CD4-positive, alpha-beta T cell (primary cell): ENCODE data around the gene PPP1R26. TPM values are rescaled to one million over a fixed set of nuclear protein-coding genes. Genes with fewer than 3 reads are reported as not detected.
"Not testable (repeated sequence)": the region's sequence is repeated elsewhere in the genome, so short reads cannot be mapped to it uniquely, and the experiment has no call there.

Experiments
- ATAC-seq: fragments of 200-7000 bp; cut with Tn5 transposase; one replicate; pipeline ENCODE4 v1.10.0; 2022; ENCODE audit warnings: mild to moderate bottlenecking; ENCODE audit not compliant: poor library complexity
- CTCF ChIA-PET: fragments of 350-600 bp; sonication (Branson Sonifier 250); formaldehyde crosslinking; loops from one replicate; lab custom pipeline; 2021; ENCODE audit warnings: antibody characterized with exemption, inconsistent platforms; lab: Charles Lee
- POLR2A ChIA-PET: fragments of 350-600 bp; sonication (Branson Sonifier 250); formaldehyde crosslinking; loops from one replicate; lab custom pipeline; 2021; ENCODE audit warnings: antibody characterized with exemption, inconsistent platforms; lab: Charles Lee
- DNase-seq, 14 experiments: peaks; one replicate each; pipeline ENCODE4 v3.0.0-alpha.2; 2013 to 2020; ENCODE audit warnings: mixed read lengths in 2 of 14
- H3K27ac ChIP-seq, 2 donors: one replicate each; pipeline versions ENCODE4 v1.5.1 to v1.7.0; 2013; ENCODE audit warnings: low read length in 2 of 2, low read depth in 1 of 2, mild to moderate bottlenecking in 1 of 2
- H3K27me3 ChIP-seq, 2 experiments: 1 replicate in 1 of 2; 2 replicates in 1 of 2; pipeline versions ENCODE4 v1.6.1 to v1.7.0; 2013; ENCODE audit warnings: low read length in 2 of 2, control low read depth in 1 of 2, mild to moderate bottlenecking in 1 of 2, moderate library complexity in 1 of 2; ENCODE audit not compliant: insufficient read depth in 2 of 2, control insufficient read depth in 1 of 2
- H3K36me3 ChIP-seq: one replicate; pipeline ENCODE4 v1.6.1; 2013; ENCODE audit warnings: low read length, control low read depth; ENCODE audit not compliant: insufficient read depth
- H3K4me1 ChIP-seq: one replicate; pipeline ENCODE4 v1.6.1; 2013; ENCODE audit warnings: low read length, control low read depth; ENCODE audit not compliant: insufficient read depth
- H3K4me3 ChIP-seq: one replicate; pipeline ENCODE4 v1.5.1; 2013; ENCODE audit warnings: mild to moderate bottlenecking, low read length, moderate library complexity
- H3K9me3 ChIP-seq, 2 experiments: 1 replicate in 1 of 2; 2 replicates in 1 of 2; pipeline versions ENCODE4 v1.6.1 to v1.7.0; 2013; ENCODE audit warnings: low read length in 2 of 2, mild to moderate bottlenecking in 2 of 2, control low read depth in 1 of 2, moderate library complexity in 1 of 2; ENCODE audit not compliant: control insufficient read depth in 1 of 2, insufficient read depth in 1 of 2
- H3K27ac Mint-ChIP-seq: one replicate; pipeline ENCODE4 v1.8.0; 2020; ENCODE audit warnings: mixed read lengths
- H3K27me3 Mint-ChIP-seq: one replicate; pipeline ENCODE4 v1.8.0; 2021; ENCODE audit warnings: mixed read lengths
- H3K36me3 Mint-ChIP-seq: one replicate; pipeline ENCODE4 v1.8.0; 2021; ENCODE audit warnings: low read depth, mixed read lengths
- H3K4me1 Mint-ChIP-seq: one replicate; pipeline ENCODE4 v1.8.0; 2021; ENCODE audit warnings: low read depth, mixed read lengths
- H3K4me3 Mint-ChIP-seq: one replicate; pipeline ENCODE4 v1.8.0; 2020; ENCODE audit warnings: mild to moderate bottlenecking, mixed read lengths
- H3K9me3 Mint-ChIP-seq: one replicate; pipeline ENCODE4 v1.8.0; 2020; ENCODE audit warnings: mixed read lengths
- intact Hi-C, 2 experiments: fragments of 100-400 bp; cut with DNase I in 1 of 2; cut with micrococcal nuclease in 1 of 2; formaldehyde crosslinking; loops; one replicate each; pipeline versions ENCODE4 v1.15.1 to v1.9.0; 2023 to 2025; cut with DNase I, micrococcal nuclease
- total RNA-seq, 174 experiments: library from RNA in 2 of 174; stranded (reverse) in 2 of 174; gene quantifications; one replicate each; pipeline ENCODE4 v1.2.3 and lab custom pipeline; 2021 to 2026
- TF ChIP-seq, protein P1 (sequence below): fragments of 200-600 bp; IDR thresholded peaks from one replicate; pipeline ENCODE4 v1.8.0; 2022; ENCODE audit warnings: antibody characterized with exemption, mild to moderate bottlenecking

Gene PPP1R26
- total RNA-seq, 2 experiments from 2014 or later = 0.27 to 0.47 TPM

DNA sequence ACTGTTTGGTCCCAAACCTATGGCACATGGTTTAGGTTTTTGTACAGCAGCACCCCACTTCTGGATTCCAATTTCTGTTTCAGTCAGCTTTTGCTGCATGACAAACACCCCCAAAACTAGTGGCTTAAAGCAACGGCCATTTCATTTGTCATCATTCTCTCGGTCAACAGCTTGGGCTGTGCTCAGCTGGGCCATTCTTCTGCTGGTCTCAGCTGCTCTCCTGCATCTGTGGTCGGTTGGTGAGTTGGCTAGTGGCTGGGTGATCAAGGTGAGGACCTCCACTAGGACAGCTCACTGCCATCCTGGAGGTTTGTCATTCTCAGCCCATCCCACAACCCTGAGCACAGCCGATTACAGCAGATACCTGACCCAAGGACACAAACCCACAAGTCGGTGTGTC, 24.8 kb upstream of the PPP1R26 start:
- CTCF ChIA-PET = no interaction called here
- H3K27ac Mint-ChIP-seq = no peak overlapping the region
- H3K4me1 Mint-ChIP-seq = no peaks in the 10 kb centered on the region
- no peaks in the 10 kb centered on the region for H3K4me1 ChIP-seq
- no peak overlapping the region for H3K4me3 ChIP-seq
- no peaks in the 10 kb centered on the region for H3K9me3 Mint-ChIP-seq
- no peak overlapping the region for H3K27ac ChIP-seq
- peaks cover 26% of the 10 kb centered on the region for H3K27me3 Mint-ChIP-seq
- POLR2A ChIA-PET = no interaction called here
- intact Hi-C loops = no loop called here
- ATAC-seq (no peak), DNase-seq (no peak)
- H3K4me3 Mint-ChIP-seq = no peak overlapping the region
- no peaks in the 10 kb centered on the region for H3K36me3 ChIP-seq
- TF ChIP-seq, protein P1, sequence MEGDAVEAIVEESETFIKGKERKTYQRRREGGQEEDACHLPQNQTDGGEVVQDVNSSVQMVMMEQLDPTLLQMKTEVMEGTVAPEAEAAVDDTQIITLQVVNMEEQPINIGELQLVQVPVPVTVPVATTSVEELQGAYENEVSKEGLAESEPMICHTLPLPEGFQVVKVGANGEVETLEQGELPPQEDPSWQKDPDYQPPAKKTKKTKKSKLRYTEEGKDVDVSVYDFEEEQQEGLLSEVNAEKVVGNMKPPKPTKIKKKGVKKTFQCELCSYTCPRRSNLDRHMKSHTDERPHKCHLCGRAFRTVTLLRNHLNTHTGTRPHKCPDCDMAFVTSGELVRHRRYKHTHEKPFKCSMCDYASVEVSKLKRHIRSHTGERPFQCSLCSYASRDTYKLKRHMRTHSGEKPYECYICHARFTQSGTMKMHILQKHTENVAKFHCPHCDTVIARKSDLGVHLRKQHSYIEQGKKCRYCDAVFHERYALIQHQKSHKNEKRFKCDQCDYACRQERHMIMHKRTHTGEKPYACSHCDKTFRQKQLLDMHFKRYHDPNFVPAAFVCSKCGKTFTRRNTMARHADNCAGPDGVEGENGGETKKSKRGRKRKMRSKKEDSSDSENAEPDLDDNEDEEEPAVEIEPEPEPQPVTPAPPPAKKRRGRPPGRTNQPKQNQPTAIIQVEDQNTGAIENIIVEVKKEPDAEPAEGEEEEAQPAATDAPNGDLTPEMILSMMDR = no peak
- H3K27me3 ChIP-seq = peaks cover 0 to 2% of the 10 kb centered on the region in 2 experiments
- H3K9me3 ChIP-seq = peaks cover 0 to 6% of the 10 kb centered on the region in 2 experiments
- no peaks in the 10 kb centered on the region for H3K36me3 Mint-ChIP-seq

DNA sequence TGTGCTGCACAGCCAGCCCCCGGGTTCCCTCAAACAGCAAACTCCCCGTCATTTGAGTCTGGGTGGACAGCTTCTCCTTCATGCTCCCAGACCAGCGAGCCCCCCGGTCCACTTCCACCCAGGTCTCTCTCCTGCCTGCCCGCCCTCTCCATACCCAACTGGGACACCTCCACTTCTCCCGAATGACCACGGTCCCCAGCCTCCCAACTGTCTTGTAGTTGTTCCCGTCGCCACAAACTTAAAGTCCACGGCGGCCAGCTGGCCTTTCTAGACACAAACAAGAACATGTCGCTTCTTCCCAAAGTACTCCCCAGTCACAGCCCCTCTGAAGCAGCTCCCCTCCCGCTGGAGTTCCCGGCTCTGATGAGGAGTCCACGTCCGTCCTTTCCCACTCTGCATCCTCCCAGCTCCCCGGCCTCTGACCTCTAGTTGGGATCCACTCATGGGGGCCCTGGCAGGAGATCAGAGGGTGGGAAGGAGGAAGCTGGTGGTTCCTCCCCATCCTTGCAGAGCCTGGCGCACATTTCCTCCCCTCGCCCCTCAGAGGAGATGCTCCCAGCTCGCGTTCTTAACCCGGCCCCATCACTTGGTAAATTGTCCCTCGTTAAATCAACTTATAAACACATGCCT, 24.1 kb upstream of the PPP1R26 start:
- DNase-seq (no peak), ATAC-seq (no peak)
- no peak overlapping the region for H3K4me3 ChIP-seq
- no peaks in the 10 kb centered on the region for H3K36me3 ChIP-seq
- ChIA-PET POLR2A (no interaction called here), CTCF (interaction anchor here (0.5 kb wide), 1 partner anchor 165 kb away, joined by 3 read pairs; no protein-coding TSS in a partner anchor)
- Mint-ChIP-seq H3K4me3 (no peak overlapping the region), H3K27me3 (peaks cover 31% of the 10 kb centered on the region), H3K36me3 (no peaks in the 10 kb centered on the region), H3K9me3 (no peaks in the 10 kb centered on the region), H3K27ac (no peak overlapping the region), H3K4me1 (no peaks in the 10 kb centered on the region)
- peaks cover 0 to 2% of the 10 kb centered on the region in 2 experiments for H3K27me3 ChIP-seq
- no peaks in the 10 kb centered on the region for H3K4me1 ChIP-seq
- intact Hi-C loops = no loop called here
- TF ChIP-seq, protein P1 = no peak
- H3K27ac ChIP-seq = no peak overlapping the region
- peaks cover 0 to 6% of the 10 kb centered on the region in 2 experiments for H3K9me3 ChIP-seq

DNA sequence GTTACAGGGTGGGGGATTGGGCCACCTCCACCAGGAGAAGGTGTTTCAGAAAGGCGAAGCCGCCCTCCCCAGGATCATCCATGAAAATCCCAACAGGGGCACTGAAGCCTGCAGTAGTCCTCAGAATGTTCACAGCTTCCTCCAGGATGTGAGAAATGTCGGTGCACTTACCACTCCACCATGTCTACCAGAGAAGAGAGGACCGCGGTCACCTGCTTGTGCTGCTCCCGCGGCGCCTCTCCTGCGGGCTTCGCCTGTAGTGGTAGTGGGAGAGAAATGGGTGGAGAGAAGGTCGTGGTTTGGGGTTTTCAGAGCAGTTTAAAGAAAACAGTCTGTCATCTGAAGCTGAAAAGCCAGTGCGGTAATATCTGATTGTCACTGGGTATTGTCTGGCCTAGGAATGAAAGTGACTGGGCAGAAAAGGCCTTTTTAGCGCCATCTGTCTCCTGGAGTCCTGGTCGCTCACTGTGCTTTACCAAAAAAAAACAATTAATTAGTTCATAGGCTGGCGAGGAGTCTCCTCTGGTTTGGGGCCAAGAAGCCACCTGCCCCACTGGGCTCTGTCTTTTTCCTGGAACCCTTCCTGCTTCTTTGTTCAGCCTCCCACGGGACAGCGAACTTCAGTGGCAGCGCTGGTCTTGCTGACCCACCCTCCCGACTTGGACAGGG, 23.0 kb upstream of the PPP1R26 start:
- H3K9me3 ChIP-seq = peaks cover 0 to 6% of the 10 kb centered on the region in 2 experiments
- DNase-seq (no peak), ATAC-seq (no peak)
- Mint-ChIP-seq H3K9me3 (no peaks in the 10 kb centered on the region), H3K4me1 (no peaks in the 10 kb centered on the region), H3K27ac (no peak overlapping the region), H3K27me3 (peaks cover 38% of the 10 kb centered on the region), H3K4me3 (no peak overlapping the region), H3K36me3 (no peaks in the 10 kb centered on the region)
- CTCF ChIA-PET = no interaction called here
- no peaks in the 10 kb centered on the region for H3K36me3 ChIP-seq
- H3K27ac ChIP-seq = no peak overlapping the region
- H3K4me3 ChIP-seq = no peak overlapping the region
- H3K4me1 ChIP-seq = no peaks in the 10 kb centered on the region
- intact Hi-C loops = no loop called here
- POLR2A ChIA-PET = no interaction called here
- H3K27me3 ChIP-seq = peaks cover 0 to 2% of the 10 kb centered on the region in 2 experiments
- TF ChIP-seq, protein P1 = no peak

DNA sequence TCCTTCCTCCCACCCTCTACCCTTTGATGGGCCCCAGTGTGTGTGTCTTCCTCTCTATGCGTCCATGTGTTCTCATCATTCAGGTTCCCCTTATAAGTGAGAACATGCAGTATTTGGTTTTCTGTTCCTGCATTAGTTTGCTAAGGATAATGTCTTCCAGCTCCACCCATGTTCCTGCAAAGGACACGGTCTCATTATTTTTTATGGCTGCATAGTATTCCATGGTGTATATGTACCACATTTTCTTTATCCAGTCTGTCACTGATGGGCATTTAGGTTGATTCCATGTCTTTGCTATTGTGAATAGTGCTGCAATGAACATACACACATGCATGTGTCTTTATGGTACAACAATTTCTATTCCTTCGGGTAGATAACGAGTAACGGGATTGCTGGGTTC, 21.1 kb upstream of the PPP1R26 start:
- H3K4me1 Mint-ChIP-seq, H3K4me1 ChIP-seq, H3K36me3 ChIP-seq, H3K9me3 Mint-ChIP-seq, intact Hi-C loops, DNase-seq, H3K27ac Mint-ChIP-seq, ATAC-seq, H3K9me3 ChIP-seq, H3K27ac ChIP-seq, H3K4me3 Mint-ChIP-seq, CTCF ChIA-PET, H3K4me3 ChIP-seq, H3K27me3 ChIP-seq, POLR2A ChIA-PET, H3K36me3 Mint-ChIP-seq: not testable (repeated sequence)
- peaks cover 44% of the 10 kb centered on the region for H3K27me3 Mint-ChIP-seq
